ENCODE data around the gene IGSF22. TPM values are rescaled to one million over a fixed set of nuclear protein-coding genes. Genes with fewer than 3 reads are reported as not detected.
"Not testable (repeated sequence)": the region's sequence is repeated elsewhere in the genome, so short reads cannot be mapped to it uniquely, and the experiment has no call there.

The IGSF22 gene
- total and polyA plus RNA-seq, 2 donors: 0.38 to 0.57 TPM

DNA sequence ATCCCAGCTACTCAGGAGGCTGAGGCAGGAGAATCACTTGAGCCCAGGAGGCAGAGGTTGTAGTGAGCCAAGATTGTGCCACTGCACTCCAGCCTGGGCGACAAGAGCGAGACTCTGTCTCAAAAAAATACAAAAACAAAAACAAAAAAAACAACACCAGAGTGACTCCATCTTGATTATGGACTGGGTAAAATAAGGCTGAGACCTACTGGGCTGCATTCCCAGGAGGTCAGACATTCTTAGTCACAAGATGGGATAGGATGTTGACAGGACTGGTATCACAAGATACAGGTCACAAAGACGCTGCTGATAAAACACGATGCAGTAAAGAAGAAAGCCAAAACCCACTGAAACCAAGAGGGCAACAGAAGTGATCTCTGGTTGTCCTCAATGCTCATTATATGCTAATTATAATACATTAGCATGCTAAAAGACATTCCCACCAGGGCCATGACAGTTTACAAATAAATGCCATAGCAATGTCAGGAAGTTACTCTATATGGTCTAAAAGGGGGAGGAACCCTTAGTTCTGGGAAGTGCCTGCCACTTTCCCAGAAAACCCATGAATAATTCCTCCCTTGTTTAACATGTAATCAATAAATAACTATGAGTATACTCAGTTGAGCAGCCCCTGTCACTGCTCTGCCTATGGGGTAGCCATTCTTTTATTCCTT lies 34.4 kb downstream of the IGSF22 start:
- not testable (repeated sequence) for H3K27ac ChIP-seq (ENCODE audit: low read depth in 1 of 2, low read length in 1 of 2); DNase-seq (ENCODE audit: low read depth in 6 of 9, low spot score in 9 of 9); H3K9me3 ChIP-seq (ENCODE audit: control insufficient read depth in 2 of 2, insufficient read depth in 1 of 2, low read length in 1 of 2); H3K36me3 ChIP-seq (ENCODE audit: control insufficient read depth in 2 of 2, insufficient read depth in 2 of 2, low read length in 1 of 2); H3K4me1 ChIP-seq (ENCODE audit: control insufficient read depth in 2 of 2, insufficient read depth in 2 of 2, low read length in 2 of 2); H3K4me3 ChIP-seq (ENCODE audit: low read length in 2 of 2); H3K27me3 ChIP-seq (ENCODE audit: control insufficient read depth in 2 of 2, insufficient read depth in 1 of 2, low read length in 1 of 2)
- 95% methylated on average over 4 of the region's 4 CpGs for WGBS

GRCh38 chr11:18684267-18684666 lies 41.7 kb downstream of the IGSF22 start:
- H3K4me3 ChIP-seq (ENCODE audit: low read length in 2 of 2): no peak overlapping the region
- no peak for DNase-seq (ENCODE audit: low read depth in 6 of 9, low spot score in 9 of 9)
- H3K27me3 ChIP-seq (ENCODE audit: control insufficient read depth in 2 of 2, insufficient read depth in 1 of 2, low read length in 1 of 2): no peaks in the 10 kb centered on the region
- no peaks in the 10 kb centered on the region for H3K9me3 ChIP-seq (ENCODE audit: control insufficient read depth in 2 of 2, insufficient read depth in 1 of 2, low read length in 1 of 2)
- H3K4me1 ChIP-seq (ENCODE audit: control insufficient read depth in 2 of 2, insufficient read depth in 2 of 2, low read length in 2 of 2): no peaks in the 10 kb centered on the region
- H3K36me3 ChIP-seq (ENCODE audit: control insufficient read depth in 2 of 2, insufficient read depth in 2 of 2, low read length in 1 of 2): no peaks in the 10 kb centered on the region
- 99% methylated on average over 1 of the region's 1 CpG for WGBS
- no peak overlapping the region for H3K27ac ChIP-seq (ENCODE audit: low read depth in 1 of 2, low read length in 1 of 2)

- no peaks in the 10 kb centered on the region for H3K27me3 ChIP-seq (ENCODE audit: control insufficient read depth in 2 of 2, insufficient read depth in 1 of 2, low read length in 1 of 2)
- WGBS: 94% methylated on average over 3 of the region's 3 CpGs
- no peak for DNase-seq (ENCODE audit: low read depth in 6 of 9, low spot score in 9 of 9)
- no peak overlapping the region for H3K4me3 ChIP-seq (ENCODE audit: low read length in 2 of 2)
- H3K27ac ChIP-seq (ENCODE audit: low read depth in 1 of 2, low read length in 1 of 2): no peak overlapping the region
- H3K36me3 ChIP-seq (ENCODE audit: control insufficient read depth in 2 of 2, insufficient read depth in 2 of 2, low read length in 1 of 2): no peaks in the 10 kb centered on the region
- no peaks in the 10 kb centered on the region for H3K4me1 ChIP-seq (ENCODE audit: control insufficient read depth in 2 of 2, insufficient read depth in 2 of 2, low read length in 2 of 2)
- H3K9me3 ChIP-seq (ENCODE audit: control insufficient read depth in 2 of 2, insufficient read depth in 1 of 2, low read length in 1 of 2): no peaks in the 10 kb centered on the region
These were observed 43.5 kb downstream of the IGSF22 start for GRCh38 chr11:18682466-18682865.

DNA sequence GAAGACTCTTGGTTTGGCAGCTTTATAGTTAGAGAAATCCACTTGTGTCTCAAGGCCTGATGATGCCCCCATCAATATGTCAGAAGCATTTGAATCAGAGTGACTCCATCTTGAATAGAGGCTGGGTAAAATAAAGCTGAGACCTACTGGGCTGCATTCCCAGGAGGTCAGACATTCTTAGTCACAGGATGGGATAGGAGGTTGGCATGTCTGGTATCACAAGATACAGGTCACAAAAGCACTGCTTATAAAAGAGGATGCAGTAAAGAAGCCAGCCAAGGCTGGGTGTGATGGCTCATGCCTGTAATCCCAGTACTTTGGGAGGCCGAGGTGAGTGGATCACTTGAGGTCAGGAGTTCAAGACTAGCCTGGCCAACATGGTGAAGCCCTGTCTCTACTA lies 44.0 kb downstream of the IGSF22 start:
- not testable (repeated sequence) for H3K27ac ChIP-seq (ENCODE audit: low read depth in 1 of 2, low read length in 1 of 2); H3K36me3 ChIP-seq (ENCODE audit: control insufficient read depth in 2 of 2, insufficient read depth in 2 of 2, low read length in 1 of 2)
- 94% methylated on average over 1 of the region's 1 CpG for WGBS

GRCh38 chr11:18677560-18677959 lies 48.4 kb downstream of the IGSF22 start:
- H3K9me3 ChIP-seq (ENCODE audit: control insufficient read depth in 2 of 2, insufficient read depth in 1 of 2, low read length in 1 of 2): no peaks in the 10 kb centered on the region
- 96% methylated on average over 3 of the region's 3 CpGs for WGBS
- no peak for DNase-seq (ENCODE audit: low read depth in 6 of 9, low spot score in 9 of 9)
- H3K27me3 ChIP-seq (ENCODE audit: control insufficient read depth in 2 of 2, insufficient read depth in 1 of 2, low read length in 1 of 2): no peaks in the 10 kb centered on the region
- H3K27ac ChIP-seq (ENCODE audit: low read depth in 1 of 2, low read length in 1 of 2): no peak overlapping the region
- no peaks in the 10 kb centered on the region for H3K36me3 ChIP-seq (ENCODE audit: control insufficient read depth in 2 of 2, insufficient read depth in 2 of 2, low read length in 1 of 2)
- no peaks in the 10 kb centered on the region for H3K4me1 ChIP-seq (ENCODE audit: control insufficient read depth in 2 of 2, insufficient read depth in 2 of 2, low read length in 2 of 2)
- no peak overlapping the region for H3K4me3 ChIP-seq (ENCODE audit: low read length in 2 of 2)

More for the DNA sequence above, 44.0 kb downstream of the IGSF22 start:
- H3K27me3 ChIP-seq (ENCODE audit: control insufficient read depth in 2 of 2, insufficient read depth in 1 of 2, low read length in 1 of 2); H3K4me1 ChIP-seq (ENCODE audit: control insufficient read depth in 2 of 2, insufficient read depth in 2 of 2, low read length in 2 of 2); DNase-seq (ENCODE audit: low read depth in 6 of 9, low spot score in 9 of 9); H3K9me3 ChIP-seq (ENCODE audit: control insufficient read depth in 2 of 2, insufficient read depth in 1 of 2, low read length in 1 of 2); H3K4me3 ChIP-seq (ENCODE audit: low read length in 2 of 2): not testable (repeated sequence)

DNA sequence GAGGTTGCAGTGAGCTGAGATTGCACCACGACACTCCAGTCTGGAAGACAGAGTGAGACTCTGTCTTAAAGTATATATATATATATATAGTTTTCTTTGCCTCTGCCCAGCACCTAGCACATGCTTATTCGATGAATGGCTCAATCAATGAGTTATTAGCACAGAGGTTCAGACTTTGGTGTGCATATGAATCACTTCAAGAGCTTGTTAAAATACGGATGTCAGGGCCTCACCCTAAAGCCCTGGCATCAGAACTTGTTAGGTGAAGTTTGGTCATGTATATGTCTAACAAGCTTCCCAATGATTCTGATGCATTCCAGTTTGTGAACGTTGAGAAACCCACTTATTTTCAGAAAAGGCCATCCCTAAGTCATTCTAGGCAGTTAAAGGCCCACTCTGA lies 49.2 kb downstream of the IGSF22 start:
- H3K9me3 ChIP-seq (ENCODE audit: control insufficient read depth in 2 of 2, insufficient read depth in 1 of 2, low read length in 1 of 2): no peaks in the 10 kb centered on the region
- H3K4me1 ChIP-seq (ENCODE audit: control insufficient read depth in 2 of 2, insufficient read depth in 2 of 2, low read length in 2 of 2): no peaks in the 10 kb centered on the region
- H3K27me3 ChIP-seq (ENCODE audit: control insufficient read depth in 2 of 2, insufficient read depth in 1 of 2, low read length in 1 of 2): no peaks in the 10 kb centered on the region
- no peak overlapping the region for H3K4me3 ChIP-seq (ENCODE audit: low read length in 2 of 2)
- 68% methylated on average over 4 of the region's 4 CpGs for WGBS
- no peak for DNase-seq (ENCODE audit: low read depth in 6 of 9, low spot score in 9 of 9)
- no peaks in the 10 kb centered on the region for H3K36me3 ChIP-seq (ENCODE audit: control insufficient read depth in 2 of 2, insufficient read depth in 2 of 2, low read length in 1 of 2)
- H3K27ac ChIP-seq (ENCODE audit: low read depth in 1 of 2, low read length in 1 of 2): no peak overlapping the region

DNA sequence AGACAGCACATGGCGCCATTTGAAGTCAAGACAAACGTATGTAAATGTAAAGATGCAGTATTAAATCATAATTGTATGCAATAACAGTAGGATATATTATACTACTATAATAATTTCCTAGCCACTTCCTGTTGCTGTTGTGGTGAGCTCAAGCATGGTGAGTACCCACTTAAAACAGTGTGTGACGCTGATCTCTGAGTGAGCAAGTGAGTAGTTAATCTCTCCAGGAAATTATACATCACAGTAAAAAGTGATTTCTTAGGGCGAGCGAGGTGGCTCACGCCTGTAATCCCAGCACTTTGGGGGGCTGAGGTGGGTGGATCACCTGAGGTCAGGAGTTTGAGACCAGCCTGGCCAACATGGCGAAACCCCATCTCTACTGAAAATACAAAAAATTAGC lies 53.8 kb downstream of the IGSF22 start:
- 33% methylated on average over 7 of the region's 7 CpGs for WGBS
- H3K36me3 ChIP-seq (ENCODE audit: control insufficient read depth in 2 of 2, insufficient read depth in 2 of 2, low read length in 1 of 2); H3K4me1 ChIP-seq (ENCODE audit: control insufficient read depth in 2 of 2, insufficient read depth in 2 of 2, low read length in 2 of 2); H3K27ac ChIP-seq (ENCODE audit: low read depth in 1 of 2, low read length in 1 of 2); H3K9me3 ChIP-seq (ENCODE audit: control insufficient read depth in 2 of 2, insufficient read depth in 1 of 2, low read length in 1 of 2); H3K27me3 ChIP-seq (ENCODE audit: control insufficient read depth in 2 of 2, insufficient read depth in 1 of 2, low read length in 1 of 2); H3K4me3 ChIP-seq (ENCODE audit: low read length in 2 of 2): not testable (repeated sequence)
- peak in 3 of 9 donors; percentile 3 to 52 (median 22) for DNase-seq (ENCODE audit: low read depth in 6 of 9, low spot score in 9 of 9)

GRCh38 chr11:18671246-18671645 lies 54.7 kb downstream of the IGSF22 start:
- Histone ChIP-seq H3K9me3 (ENCODE audit: control insufficient read depth in 2 of 2, insufficient read depth in 1 of 2, low read length in 1 of 2) (no peaks in the 10 kb centered on the region), H3K36me3 (ENCODE audit: control insufficient read depth in 2 of 2, insufficient read depth in 2 of 2, low read length in 1 of 2) (no peaks in the 10 kb centered on the region), H3K27me3 (ENCODE audit: control insufficient read depth in 2 of 2, insufficient read depth in 1 of 2, low read length in 1 of 2) (no peaks in the 10 kb centered on the region), H3K27ac (ENCODE audit: low read depth in 1 of 2, low read length in 1 of 2) (no peak overlapping the region), H3K4me3 (ENCODE audit: low read length in 2 of 2) (no peak overlapping the region), H3K4me1 (ENCODE audit: control insufficient read depth in 2 of 2, insufficient read depth in 2 of 2, low read length in 2 of 2) (no peaks in the 10 kb centered on the region)
- WGBS: over 99% methylated on average over 2 of the region's 2 CpGs
- no peak for DNase-seq (ENCODE audit: low read depth in 6 of 9, low spot score in 9 of 9)

GRCh38 chr11:18669711-18670110 lies 56.3 kb downstream of the IGSF22 start:
- 92% methylated on average over 4 of the region's 4 CpGs for WGBS
- Histone ChIP-seq H3K9me3 (ENCODE audit: control insufficient read depth in 2 of 2, insufficient read depth in 1 of 2, low read length in 1 of 2) (no peaks in the 10 kb centered on the region), H3K36me3 (ENCODE audit: control insufficient read depth in 2 of 2, insufficient read depth in 2 of 2, low read length in 1 of 2) (no peaks in the 10 kb centered on the region), H3K27ac (ENCODE audit: low read depth in 1 of 2, low read length in 1 of 2) (no peak overlapping the region), H3K27me3 (ENCODE audit: control insufficient read depth in 2 of 2, insufficient read depth in 1 of 2, low read length in 1 of 2) (no peaks in the 10 kb centered on the region), H3K4me3 (ENCODE audit: low read length in 2 of 2) (no peak overlapping the region), H3K4me1 (ENCODE audit: control insufficient read depth in 2 of 2, insufficient read depth in 2 of 2, low read length in 2 of 2) (no peaks in the 10 kb centered on the region)
- DNase-seq (ENCODE audit: low read depth in 6 of 9, low spot score in 9 of 9): no peak

DNA sequence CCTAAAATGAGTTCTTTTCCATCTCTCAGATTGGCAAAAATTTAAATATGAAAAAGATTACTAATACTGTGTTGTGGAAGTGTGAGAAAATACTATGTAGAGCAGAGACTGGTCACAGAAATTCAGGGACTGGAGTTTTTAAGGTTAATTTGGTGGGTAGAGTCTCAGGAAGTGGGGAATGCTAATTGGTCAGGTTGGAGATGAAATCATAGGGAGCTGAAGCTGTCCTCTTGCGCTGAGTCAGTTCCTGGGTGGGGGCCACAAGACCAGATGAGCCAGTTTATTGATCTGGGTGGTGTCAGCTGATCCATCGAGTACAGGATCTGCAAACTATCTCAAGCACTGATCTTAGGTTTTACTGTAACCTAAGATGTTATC lies 56.8 kb downstream of the IGSF22 start:
- no peaks in the 10 kb centered on the region for H3K27me3 ChIP-seq (ENCODE audit: control insufficient read depth in 2 of 2, insufficient read depth in 1 of 2, low read length in 1 of 2)
- no peak for DNase-seq (ENCODE audit: low read depth in 6 of 9, low spot score in 9 of 9)
- H3K4me1 ChIP-seq (ENCODE audit: control insufficient read depth in 2 of 2, insufficient read depth in 2 of 2, low read length in 2 of 2): no peaks in the 10 kb centered on the region
- H3K9me3 ChIP-seq (ENCODE audit: control insufficient read depth in 2 of 2, insufficient read depth in 1 of 2, low read length in 1 of 2): no peaks in the 10 kb centered on the region
- no peak overlapping the region for H3K4me3 ChIP-seq (ENCODE audit: low read length in 2 of 2)
- 31% methylated on average over 2 of the region's 2 CpGs for WGBS
- H3K27ac ChIP-seq (ENCODE audit: low read depth in 1 of 2, low read length in 1 of 2): no peak overlapping the region
- no peaks in the 10 kb centered on the region for H3K36me3 ChIP-seq (ENCODE audit: control insufficient read depth in 2 of 2, insufficient read depth in 2 of 2, low read length in 1 of 2)

All from thymus (tissue), 11 donors.